H9 (cell line): ENCODE measurements around the gene TFAP2D. TPM values are rescaled to one million over a fixed set of nuclear protein-coding genes. Genes with fewer than 3 reads are reported as not detected.

ENCODE experiments used
- DNase-seq: peaks from one replicate; pipeline ENCODE4 v3.0.0-alpha.2; 2017
- H2AFZ ChIP-seq: one replicate; pipeline ENCODE4 v1.6.1; 2013; ENCODE audit warnings: mild to moderate bottlenecking, low read length, control low read depth, moderate library complexity
- H2AK5ac ChIP-seq: 2 replicates; pipeline ENCODE4 v1.6.1; 2013; ENCODE audit warnings: low read length, control low read depth, mixed read lengths; ENCODE audit not compliant: insufficient read length
- H2BK120ac ChIP-seq: one replicate; pipeline ENCODE4 v1.6.1; 2013; ENCODE audit warnings: low read depth, mild to moderate bottlenecking, low read length, control low read depth, inconsistent platforms; ENCODE audit not compliant: poor library complexity, severe bottlenecking
- H2BK12ac ChIP-seq: 2 replicates; pipeline ENCODE4 v1.6.1; 2013; ENCODE audit warnings: low read length, control low read depth, mixed read lengths, low read depth; ENCODE audit not compliant: insufficient read length
- H2BK15ac ChIP-seq: 2 replicates; pipeline ENCODE4 v1.6.1; 2013; ENCODE audit warnings: low read depth, low read length, control low read depth
- H2BK20ac ChIP-seq: one replicate; pipeline ENCODE4 v1.6.1; 2013; ENCODE audit warnings: low read depth, mild to moderate bottlenecking, low read length, control low read depth, inconsistent platforms; ENCODE audit not compliant: poor library complexity, severe bottlenecking
- H2BK5ac ChIP-seq: 2 replicates; pipeline ENCODE4 v1.6.1; 2013; ENCODE audit warnings: low read length, control low read depth, mixed read lengths; ENCODE audit not compliant: insufficient read length
- H3K14ac ChIP-seq: 2 replicates; pipeline ENCODE4 v1.6.1; 2013; ENCODE audit warnings: low read length, control low read depth; ENCODE audit not compliant: insufficient read depth
- H3K18ac ChIP-seq: 2 replicates; pipeline ENCODE4 v1.6.1; 2013; ENCODE audit warnings: low read depth, mild to moderate bottlenecking, mixed read lengths, low read length, control low read depth; ENCODE audit not compliant: insufficient read length
- H3K23ac ChIP-seq: 2 replicates; pipeline ENCODE4 v1.6.1; 2013; ENCODE audit warnings: low read length, control low read depth, mixed read lengths, low read depth; ENCODE audit not compliant: insufficient read length
- H3K23me2 ChIP-seq: 2 replicates; pipeline ENCODE4 v1.6.1; 2013; ENCODE audit warnings: low read depth, mild to moderate bottlenecking, mixed read lengths, low read length, control low read depth; ENCODE audit not compliant: insufficient read length, poor library complexity, severe bottlenecking
- H3K27ac ChIP-seq: 2 replicates; pipeline ENCODE4 v1.5.1; 2013; ENCODE audit warnings: low read length, control low read depth, mixed read lengths, low read depth; ENCODE audit not compliant: insufficient read length
- H3K27me3 ChIP-seq: 2 replicates; pipeline ENCODE4 v1.6.1; 2013; ENCODE audit warnings: low read length, control low read depth, inconsistent platforms; ENCODE audit not compliant: insufficient read depth
- H3K4ac ChIP-seq: 2 replicates; pipeline ENCODE4 v1.6.1; 2013; ENCODE audit warnings: low read depth, mild to moderate bottlenecking, control low read depth, inconsistent platforms, low read length, moderate library complexity
- H3K4me1 ChIP-seq: 2 replicates; pipeline ENCODE4 v1.6.1; 2013; ENCODE audit warnings: low read length, control low read depth, inconsistent platforms; ENCODE audit not compliant: insufficient read depth
- H3K4me2 ChIP-seq: 2 replicates; pipeline ENCODE4 v1.6.1; 2013; ENCODE audit warnings: low read length, control low read depth, mixed read lengths; ENCODE audit not compliant: insufficient read length, insufficient read depth
- H3K56ac ChIP-seq: 2 replicates; pipeline ENCODE4 v1.6.1; 2013; ENCODE audit warnings: low read depth, mild to moderate bottlenecking, mixed read lengths, low read length, control low read depth; ENCODE audit not compliant: insufficient read length
- H3K79me1 ChIP-seq: 2 replicates; pipeline ENCODE4 v1.6.1; 2013; ENCODE audit warnings: low read depth, mild to moderate bottlenecking, moderate library complexity, low read length, control low read depth, inconsistent platforms; ENCODE audit not compliant: insufficient read depth, poor library complexity, severe bottlenecking
- H3K79me2 ChIP-seq: 2 replicates; pipeline ENCODE4 v1.6.1; 2013; ENCODE audit warnings: low read length, control low read depth, inconsistent platforms; ENCODE audit not compliant: insufficient read depth
- H3K9ac ChIP-seq: 2 replicates; pipeline ENCODE4 v1.6.1; 2013; ENCODE audit warnings: low read length, control low read depth, mixed read lengths; ENCODE audit not compliant: insufficient read length; ENCODE audit errors: extremely low read depth
- H3K9me3 ChIP-seq: one replicate; pipeline ENCODE4 v1.6.1; 2013; ENCODE audit warnings: low read depth, low read length, inconsistent platforms; ENCODE audit not compliant: control insufficient read depth
- H3T11ph ChIP-seq: one replicate; pipeline ENCODE4 v1.6.1; 2013; ENCODE audit warnings: mild to moderate bottlenecking, low read length, control low read depth, inconsistent platforms
- H4K20me1 ChIP-seq: one replicate; pipeline ENCODE4 v1.6.1; 2013; ENCODE audit not compliant: control insufficient read depth, insufficient read length, insufficient read depth
- H4K5ac ChIP-seq: 2 replicates; pipeline ENCODE4 v1.6.1; 2013; ENCODE audit warnings: low read depth, mild to moderate bottlenecking, mixed read lengths, low read length, control low read depth; ENCODE audit not compliant: insufficient read length
- H4K8ac ChIP-seq: replicated peaks from 2 replicates; pipeline ENCODE4 v1.6.1; 2013; ENCODE audit warnings: low read length, control low read depth, mixed read lengths, low read depth; ENCODE audit not compliant: insufficient read length
- H4K91ac ChIP-seq: 2 replicates; pipeline ENCODE4 v1.6.1; 2013; ENCODE audit warnings: low read depth, mild to moderate bottlenecking, moderate library complexity, mixed read lengths, low read length, control low read depth; ENCODE audit not compliant: insufficient read length
- H3K27ac Mint-ChIP-seq, 3 experiments: 2 replicates in 2 of 3; 3 replicates in 1 of 3; pipeline ENCODE4 v1.8.0; 2020 to 2021; ENCODE audit warnings: mixed read lengths in 3 of 3, mild to moderate bottlenecking in 1 of 3, moderate library complexity in 1 of 3
- H3K27me3 Mint-ChIP-seq: 2 replicates; pipeline ENCODE4 v1.8.0; 2021; ENCODE audit warnings: low read depth, mild to moderate bottlenecking, moderate library complexity, mixed read lengths
- H3K36me3 Mint-ChIP-seq, 3 experiments: 2 replicates in 2 of 3; 3 replicates in 1 of 3; pipeline ENCODE4 v1.8.0; 2020 to 2021; ENCODE audit warnings: low read depth in 3 of 3, mixed read lengths in 3 of 3; ENCODE audit not compliant: insufficient read depth in 1 of 3
- H3K4me1 Mint-ChIP-seq, 2 experiments: 2 replicates each; pipeline ENCODE4 v1.8.0; 2020; ENCODE audit warnings: mixed read lengths in 2 of 2
- H3K4me3 Mint-ChIP-seq, 2 experiments: 2 replicates in 1 of 2; 3 replicates in 1 of 2; pipeline ENCODE4 v1.8.0; 2020 to 2021; ENCODE audit warnings: mild to moderate bottlenecking in 2 of 2, mixed read lengths in 2 of 2, moderate library complexity in 1 of 2
- H3K9me3 Mint-ChIP-seq, 2 experiments: 2 replicates in 1 of 2; 3 replicates in 1 of 2; pipeline ENCODE4 v1.8.0; 2020; ENCODE audit warnings: mild to moderate bottlenecking in 2 of 2, mixed read lengths in 2 of 2, moderate library complexity in 1 of 2
- CTCF ChIP-seq: fragments of 200-600 bp; sonication (generic); conservative IDR thresholded peaks from 3 replicates; pipeline ENCODE4 v1.8.0; 2021; ENCODE audit warnings: antibody characterized with exemption, mild to moderate bottlenecking
- WGBS: extraction: QIAGEN DNeasy Blood & Tissue Kit; methylation state at CpG from one replicate; pipeline ENCODE4 v1.1.7; 2013; ENCODE audit warnings: missing lambda C conversion rate, low lambda C conversion rate, mixed read lengths; ENCODE audit not compliant: insufficient read length; ENCODE audit errors: extremely low coverage; 5-methylcytosine and 5-hydroxymethylcytosine counted together
- total RNA-seq: library from RNA; stranded (reverse); gene quantifications from 2 replicates; pipeline ENCODE4 v1.2.1, GENCODE V29; 2021

Gene TFAP2D
- total RNA-seq, 1 experiment from 2014 or later = not detected

- Histone ChIP-seq H2BK12ac (no peak overlapping the region), H2BK15ac (no peak overlapping the region), H3K4me2 (no peak overlapping the region), H3K56ac (no peak overlapping the region), H3K4me1 (peaks cover 6% of the 10 kb centered on the region), H3K23ac (no peak overlapping the region), H3K9me3 (no peaks in the 10 kb centered on the region), H3K79me1 (no peaks in the 10 kb centered on the region), H3K9ac (no peak overlapping the region), H3K27me3 (peaks cover 92% of the 10 kb centered on the region), H4K5ac (no peak overlapping the region), H2BK5ac (no peak overlapping the region), H4K8ac (no peak overlapping the region), H3K27ac (no peak overlapping the region), H3T11ph (no peak overlapping the region), H2BK120ac (no peak overlapping the region), H4K91ac (no peak overlapping the region), H3K4ac (no peak overlapping the region), H3K14ac (no peak overlapping the region), H3K18ac (no peak overlapping the region), H3K23me2 (peaks cover 7% of the 10 kb centered on the region), H2BK20ac (no peak overlapping the region), H2AFZ (no peak overlapping the region), H3K79me2 (no peaks in the 10 kb centered on the region), H4K20me1 (no peaks in the 10 kb centered on the region), H2AK5ac (no peak overlapping the region)
- peak overlapping the region in 1 of 2 experiments; percentile 6; a peak in 1 of 5 replicates for H3K4me3 Mint-ChIP-seq
- WGBS = no CpG with 5 or more reads among the region's 6 CpGs
- TF ChIP-seq CTCF = no peak
- DNase-seq = no peak
- H3K36me3 Mint-ChIP-seq = no peaks in the 10 kb centered on the region; a peak in 1 of 7 replicates
- H3K4me1 Mint-ChIP-seq = peaks cover 62 to 81% of the 10 kb centered on the region in 2 experiments
- no peak overlapping the region for H3K27ac Mint-ChIP-seq
- H3K27me3 Mint-ChIP-seq = peaks cover 100% of the 10 kb centered on the region
- H3K9me3 Mint-ChIP-seq = peaks cover 0 to 14% of the 10 kb centered on the region in 2 experiments; a peak in 2 of 5 replicates
These were observed 108.8 kb downstream of the TFAP2D start for GRCh38 chr6:50822078-50822476.

Other genes with a start within 250 kb of the TFAP2D start
- not detected in 2 replicates for gene TFAP2B, start 105.3 kb downstream of the TFAP2D start, total RNA-seq